Inflammatory macrophage (primary cell): ENCODE results near the gene AMH.
"Not testable (repeated sequence)": the region's sequence is repeated elsewhere in the genome, so short reads cannot be mapped to it uniquely, and the experiment has no call there.

Experiments used
- DNase-seq, 2 donors: peaks; one replicate each; pipeline ENCODE4 v3.0.0-alpha.2; 2020 to 2022
- total RNA-seq, 18 experiments: gene quantifications; one replicate each; lab custom pipeline; 2026; ENCODE audit warnings: mixed read lengths in 6 of 18, inconsistent platforms in 2 of 18; lab: John Stamatoyannopoulos, UW

The AMH gene
- 0 to 0.52 (median 0.23) reads per million in 18 experiments for total RNA-seq

GRCh38 chr19:2249010-2249866 is at the start of gene AMH:
TSS of gene AMH (plus strand) at chr19:2249323. CDS start at chr19:2249333, 10 bp downstream.
- no peak for DNase-seq

- no peak for DNase-seq
Observed at GRCh38 chr19:2199861-2200623, 49.1 kb upstream of the AMH start.

- not testable (repeated sequence) for DNase-seq
Observed at GRCh38 chr19:2200624-2201294, 48.4 kb upstream of the AMH start.

GRCh38 chr19:2201473-2202148 is 47.5 kb upstream of the AMH start:
- DNase-seq: peak in 1 of 2 donors; percentile 30

GRCh38 chr19:2202366-2202765 is 46.8 kb upstream of the AMH start:
- no peak for DNase-seq

- DNase-seq: no peak
Observed at GRCh38 chr19:2207008-2207407, 42.1 kb upstream of the AMH start.

GRCh38 chr19:2207991-2208860 is 40.9 kb upstream of the AMH start:
- DNase-seq: peak in 1 of 2 donors; percentile 37

- DNase-seq: no peak
Observed at GRCh38 chr19:2208975-2209374, 40.1 kb upstream of the AMH start.

GRCh38 chr19:2209408-2209807 is 39.7 kb upstream of the AMH start:
- no peak for DNase-seq

GRCh38 chr19:2210206-2210605 is 38.9 kb upstream of the AMH start:
- no peak for DNase-seq

GRCh38 chr19:2210987-2211740 is 38.0 kb upstream of the AMH start:
- no peak for DNase-seq

GRCh38 chr19:2212861-2213711 is 36.0 kb upstream of the AMH start:
- DNase-seq: no peak

GRCh38 chr19:2213799-2214198 is 35.3 kb upstream of the AMH start:
- no peak for DNase-seq

- no peak for DNase-seq
Observed at GRCh38 chr19:2214251-2214650, 34.9 kb upstream of the AMH start.

- DNase-seq: no peak
Observed at GRCh38 chr19:2215281-2215751, 33.8 kb upstream of the AMH start.

GRCh38 chr19:2216361-2217225 is 32.5 kb upstream of the AMH start:
- no peak for DNase-seq

GRCh38 chr19:2217591-2217990 is 31.5 kb upstream of the AMH start:
- DNase-seq: no peak

GRCh38 chr19:2219726-2220125 is 29.4 kb upstream of the AMH start:
- no peak for DNase-seq
